Lower leg skin (tissue), 4 donors: Measurements from ENCODE around the gene HMX2. TPM values are rescaled to one million over a fixed set of nuclear protein-coding genes. Genes with fewer than 3 reads are reported as not detected.

Experiments
- DNase-seq, 2 donors: peaks; one replicate each; pipeline ENCODE4 v3.0.0-alpha.2; 2019; ENCODE audit warnings: low spot score in 2 of 2
- H3K4me3 ChIP-seq: fragments of 200-600 bp; sonication (generic); 2 replicates; pipeline ENCODE4 v1.5.1; 2017; ENCODE audit warnings: mild to moderate bottlenecking, low read depth; ENCODE audit not compliant: poor library complexity, severe bottlenecking
- POLR2A ChIP-seq, 2 donors: fragments of 450-650 bp; IDR thresholded peaks; one replicate each; pipeline ENCODE4 v1.6.1; 2016 to 2017; ENCODE audit warnings: antibody characterized with exemption in 2 of 2, mild to moderate bottlenecking in 1 of 2, moderate library complexity in 1 of 2
- WGBS, 2 donors: methylation state at CpG; one replicate each; pipeline ENCODE4 v1.1.5; 2018; 5-methylcytosine and 5-hydroxymethylcytosine counted together
- intact Hi-C: fragments of 100-400 bp; cut with DNase I; formaldehyde crosslinking; loops from one replicate; pipeline ENCODE4 v1.15.0; 2023; ENCODE audit warnings: low total_unique reads
- total RNA-seq, 4 donors: library from RNA; depleted of rRNA; stranded (reverse); fragments of >200 nt; gene quantifications; one replicate each; pipeline ENCODE4 v1.1.0, GENCODE V29; 2016
- TF ChIP-seq, protein P1 (sequence below), 3 donors: fragments of 450-650 bp; IDR thresholded peaks; one replicate each; pipeline ENCODE4 v1.5.1; 2016; ENCODE audit warnings: antibody characterized with exemption in 3 of 3, mild to moderate bottlenecking in 3 of 3, moderate library complexity in 2 of 3

Gene HMX2
- total RNA-seq, 4 donors from 2014 or later, result not detected

DNA sequence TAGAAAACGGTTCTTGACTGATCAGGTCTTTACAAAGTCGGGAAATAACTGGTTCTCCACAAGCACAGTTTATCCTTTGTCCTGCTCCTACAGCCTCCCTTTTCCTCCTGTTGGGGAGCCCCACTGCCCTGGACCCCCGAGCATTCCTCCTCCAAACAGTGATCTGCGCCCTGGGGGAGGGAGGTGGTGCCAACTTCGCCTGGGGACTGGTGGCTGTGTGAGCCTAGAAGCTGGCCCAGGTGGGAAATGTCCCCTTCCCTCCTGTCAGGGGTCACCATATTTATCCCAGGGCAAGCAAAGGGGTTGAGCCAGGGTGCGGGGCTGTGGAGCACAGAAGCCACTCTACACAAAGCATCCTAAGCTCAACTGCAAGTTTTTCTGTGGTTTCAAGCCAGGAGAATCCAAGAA is 6.9 kb upstream of the HMX2 start:
- no peak for TF ChIP-seq POLR2A (IDR thresholded peaks at IDR 0.05)
- TF ChIP-seq, protein P1, sequence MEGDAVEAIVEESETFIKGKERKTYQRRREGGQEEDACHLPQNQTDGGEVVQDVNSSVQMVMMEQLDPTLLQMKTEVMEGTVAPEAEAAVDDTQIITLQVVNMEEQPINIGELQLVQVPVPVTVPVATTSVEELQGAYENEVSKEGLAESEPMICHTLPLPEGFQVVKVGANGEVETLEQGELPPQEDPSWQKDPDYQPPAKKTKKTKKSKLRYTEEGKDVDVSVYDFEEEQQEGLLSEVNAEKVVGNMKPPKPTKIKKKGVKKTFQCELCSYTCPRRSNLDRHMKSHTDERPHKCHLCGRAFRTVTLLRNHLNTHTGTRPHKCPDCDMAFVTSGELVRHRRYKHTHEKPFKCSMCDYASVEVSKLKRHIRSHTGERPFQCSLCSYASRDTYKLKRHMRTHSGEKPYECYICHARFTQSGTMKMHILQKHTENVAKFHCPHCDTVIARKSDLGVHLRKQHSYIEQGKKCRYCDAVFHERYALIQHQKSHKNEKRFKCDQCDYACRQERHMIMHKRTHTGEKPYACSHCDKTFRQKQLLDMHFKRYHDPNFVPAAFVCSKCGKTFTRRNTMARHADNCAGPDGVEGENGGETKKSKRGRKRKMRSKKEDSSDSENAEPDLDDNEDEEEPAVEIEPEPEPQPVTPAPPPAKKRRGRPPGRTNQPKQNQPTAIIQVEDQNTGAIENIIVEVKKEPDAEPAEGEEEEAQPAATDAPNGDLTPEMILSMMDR (IDR thresholded peaks at IDR 0.05), result no peak
- no peak for DNase-seq
- 7 to 15% methylated on average over 6 of the region's 6 CpGs for WGBS, 2 donors
- H3K4me3 ChIP-seq, result no peak overlapping the region
- intact Hi-C loops, result no loop called here

DNA sequence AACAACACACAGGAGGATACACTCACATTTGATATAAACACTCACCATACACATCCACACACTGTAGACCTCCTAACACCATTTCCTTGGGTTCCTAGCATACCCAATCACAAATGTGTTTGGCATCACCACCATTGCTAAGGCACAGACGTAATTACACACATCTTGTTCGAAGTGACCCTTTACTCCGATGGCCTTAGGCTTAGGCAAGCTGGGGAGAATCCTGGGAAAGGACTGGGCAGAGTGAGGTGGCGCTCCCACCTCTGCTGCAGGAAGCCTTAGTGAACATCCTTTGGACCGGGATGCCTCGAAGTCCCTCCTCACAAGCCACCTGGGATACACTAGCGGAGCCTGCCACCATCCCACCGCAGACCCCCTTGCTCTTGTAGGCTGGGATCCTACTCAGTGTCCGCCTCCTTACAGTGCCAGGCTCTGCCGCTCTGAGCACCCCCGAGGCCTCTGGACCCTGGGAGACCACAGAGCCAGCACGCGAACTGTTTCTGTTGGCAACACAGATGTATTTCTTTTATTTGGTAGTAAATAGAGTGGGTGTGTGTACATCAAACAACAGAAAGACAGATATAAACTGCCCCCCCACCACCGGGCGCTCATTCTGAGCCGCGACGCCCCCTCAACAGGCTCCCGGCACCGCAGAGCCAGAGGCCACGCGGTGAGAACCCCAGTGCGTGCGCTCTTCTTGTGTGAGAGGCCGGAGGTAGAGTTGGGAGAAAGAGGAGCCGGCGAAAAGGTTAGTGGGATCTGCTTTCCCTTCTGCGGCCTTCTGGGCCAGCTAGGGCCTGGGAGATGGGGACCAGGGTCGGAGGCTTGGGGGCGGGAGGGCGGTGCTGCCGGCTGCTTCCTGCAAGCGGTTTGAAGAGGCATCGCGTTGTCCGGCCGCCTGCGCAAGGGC is 5.9 kb upstream of the HMX2 start:
- intact Hi-C loops, result no loop called here
- 8 to 12% methylated on average over 27 to 37 of the region's 38 CpGs for WGBS, 2 donors

DNA sequence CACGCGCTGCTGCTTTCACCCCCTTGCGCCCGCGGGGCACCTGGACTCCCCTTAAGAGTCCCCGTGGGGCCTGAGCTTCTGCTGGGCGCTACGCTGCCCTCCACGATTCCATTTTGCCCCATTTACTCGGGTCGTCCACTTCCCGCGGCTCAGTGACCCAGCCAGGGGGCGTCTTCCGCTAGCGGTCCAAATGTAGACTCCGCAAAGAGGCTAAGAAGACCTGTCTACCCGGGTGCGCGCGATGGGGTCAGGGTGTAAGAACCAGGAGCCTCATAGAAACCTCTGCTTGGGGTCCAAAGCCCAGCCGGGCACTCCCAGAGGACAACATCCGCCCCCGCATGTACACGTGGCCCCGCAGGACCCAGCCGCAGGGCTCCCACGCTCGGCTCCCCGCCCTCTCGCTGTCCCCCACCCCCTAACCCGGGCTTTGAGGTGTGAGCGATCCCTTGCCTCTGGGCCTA is 5.2 kb upstream of the HMX2 start:
- WGBS, 2 donors, result 6 to 8% methylated on average over 26 to 27 of the region's 33 CpGs
- no peak overlapping the region for H3K4me3 ChIP-seq
- intact Hi-C loops, result no loop called here
- DNase-seq, result no peak
- TF ChIP-seq, protein P1 (IDR thresholded peaks at IDR 0.05), result no peak
- TF ChIP-seq POLR2A (IDR thresholded peaks at IDR 0.05), result no peak

More for the DNA sequence above, 5.9 kb upstream of the HMX2 start:
- H3K4me3 ChIP-seq, result no peak overlapping the region
- no peak for DNase-seq
- TF ChIP-seq, protein P1 (IDR thresholded peaks at IDR 0.05), result no peak
- TF ChIP-seq POLR2A (IDR thresholded peaks at IDR 0.05), result no peak

DNA sequence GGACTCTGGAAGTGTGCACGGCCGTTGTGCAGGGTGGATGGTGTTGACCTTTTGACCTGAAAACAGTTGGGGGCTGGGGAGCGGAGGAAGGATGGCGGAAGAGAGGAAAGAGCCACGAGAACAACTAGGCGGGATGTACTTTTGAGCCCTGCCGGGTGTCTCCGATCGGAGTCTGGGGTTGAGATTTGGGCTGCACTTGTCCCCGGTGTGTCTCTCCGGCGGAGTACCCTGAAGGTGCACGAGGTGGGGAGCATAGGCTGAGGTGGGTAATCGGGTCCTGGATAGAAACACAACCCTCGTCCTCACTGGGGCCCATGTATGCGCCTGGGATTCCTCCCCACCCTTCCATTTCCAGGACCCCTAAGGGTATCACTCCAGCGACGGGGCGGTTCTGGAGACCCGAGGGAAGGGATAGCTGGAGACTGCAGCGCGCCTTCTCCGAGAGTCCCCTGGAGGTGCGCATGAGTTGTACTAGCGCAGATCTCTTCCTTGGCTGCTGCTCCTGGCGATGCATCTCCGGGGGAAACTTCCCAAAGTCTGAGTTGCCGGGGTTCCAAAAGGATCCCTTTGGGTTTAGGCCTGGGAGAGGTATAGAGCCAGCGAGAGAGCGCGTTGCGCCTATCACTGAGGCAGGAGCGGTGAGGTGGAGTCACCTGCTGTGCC is 4.6 kb upstream of the HMX2 start:
- TF ChIP-seq POLR2A (IDR thresholded peaks at IDR 0.05), result no peak
- TF ChIP-seq, protein P1 (IDR thresholded peaks at IDR 0.05), result no peak
- intact Hi-C loops, result no loop called here
- DNase-seq, result no peak
- WGBS, 2 donors, result 8 to 9% methylated on average over 33 of the region's 33 CpGs
- H3K4me3 ChIP-seq, result no peak overlapping the region

DNA sequence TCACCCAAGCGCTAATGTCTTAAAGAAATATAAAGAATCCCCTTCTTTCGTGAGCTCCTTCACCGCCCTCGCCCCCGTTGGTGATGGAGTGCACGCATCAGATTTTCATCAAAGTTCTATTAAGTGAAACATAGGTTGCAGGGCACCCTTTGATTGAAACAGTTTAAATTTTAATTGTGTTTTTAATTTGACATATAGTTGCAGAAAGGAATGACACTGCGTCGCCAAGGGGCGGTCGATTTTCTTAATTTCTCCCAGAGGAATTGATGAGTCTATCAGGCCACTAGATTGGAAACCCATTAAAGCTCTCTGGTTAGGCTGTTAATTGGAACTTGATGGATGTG is 4.1 kb upstream of the HMX2 start:
- 11 to 16% methylated on average over 10 of the region's 10 CpGs for WGBS, 2 donors
- no peak for TF ChIP-seq POLR2A (IDR thresholded peaks at IDR 0.05)
- TF ChIP-seq, protein P1 (IDR thresholded peaks at IDR 0.05), result no peak
- no peak overlapping the region for H3K4me3 ChIP-seq
- intact Hi-C loops, result no loop called here
- no peak for DNase-seq
